GM10248 (cell line): ENCODE results near the gene C12orf42.

ENCODE experiments used
- CTCF ChIA-PET: fragments of 300-600 bp; sonication (Branson Sonifier 250); formaldehyde crosslinking; extraction: SDS; loops from one replicate; lab custom pipeline; 2021; ENCODE audit warnings: antibody characterized with exemption; lab: Yijun Ruan, JAX
- POLR2A ChIA-PET: fragments of 350-650 bp; sonication (Branson Sonifier 250); formaldehyde crosslinking; extraction: SDS; loops from one replicate; lab custom pipeline; 2020; ENCODE audit warnings: antibody characterized with exemption; lab: Yijun Ruan, JAX
- DNase-seq: peaks from one replicate; pipeline ENCODE4 v3.0.0; 2012; ENCODE audit errors: extremely low spot score
- CTCF ChIP-seq: IDR thresholded peaks from 2 replicates; pipeline ENCODE4 v1.5.1; 2012; ENCODE audit warnings: mild to moderate bottlenecking, low read depth; ENCODE audit errors: extremely low read depth, missing control alignments, control extremely low read depth

Gene C12orf42

GRCh38 chr12:103501447-103501846 is 5.7 kb upstream of the C12orf42 start:
- CTCF ChIA-PET, result interaction anchor here (1.1 to 6.3 kb wide), 7 partner anchors 12 to 618 kb away, joined by 3 to 40 read pairs (median 6); no protein-coding TSS in a partner anchor
- DNase-seq, result no peak
- TF ChIP-seq CTCF, result no peak
- POLR2A ChIA-PET, result no interaction called here

- CTCF ChIA-PET, result interaction anchor here (1.4 kb wide), 1 partner anchor 49 kb away, joined by 3 read pairs; no protein-coding TSS in a partner anchor
- POLR2A ChIA-PET, result no interaction called here
- DNase-seq, result no peak
- no peak for TF ChIP-seq CTCF
These were observed 3.8 kb upstream of the C12orf42 start for GRCh38 chr12:103499571-103499970.

- CTCF ChIA-PET, result interaction anchor here (0.6 to 1.4 kb wide), 2 partner anchors 49 to 133 kb away, joined by 3 read pairs; no protein-coding TSS in a partner anchor
- POLR2A ChIA-PET, result no interaction called here
- no peak for TF ChIP-seq CTCF
- no peak for DNase-seq
These were observed 3.2 kb upstream of the C12orf42 start for GRCh38 chr12:103498990-103499389.

GRCh38 chr12:103494734-103495468 is 867 bp downstream of the C12orf42 start:
- no peak for TF ChIP-seq CTCF
- DNase-seq, result no peak
- ChIA-PET CTCF (interaction anchor here (0.9 to 3.8 kb wide), 7 partner anchors 11 to 545 kb away, joined by 3 to 57 read pairs (median 4); no protein-coding TSS in a partner anchor), POLR2A (no interaction called here)

- POLR2A ChIA-PET, result no interaction called here
These were observed 1.6 kb downstream of the C12orf42 start for GRCh38 chr12:103494051-103494733.

More at GRCh38 chr12:103494051-103494733, 1.6 kb downstream of the C12orf42 start:
- no peak for DNase-seq
- no peak for TF ChIP-seq CTCF
- CTCF ChIA-PET, result interaction anchor here (1.2 to 3.8 kb wide), 4 partner anchors 15 to 545 kb away, joined by 4 to 57 read pairs (median 11); no protein-coding TSS in a partner anchor
